ENCODE data around the gene INPP5A. TPM values are rescaled to one million over a fixed set of nuclear protein-coding genes. Genes with fewer than 3 reads are reported as not detected.

INPP5A gene
- total and polyA plus RNA-seq, 9 of the 15 experiments (the other 6 are each of a cell fraction or from before 2014, with no cell fraction given): 0.66 to 11.6 (median 7.7) TPM

- no peak for TF ChIP-seq CHD7 (IDR thresholded peaks at IDR 0.05; ENCODE audit: low read depth, low read length)
- TF ChIP-seq, protein P1, sequence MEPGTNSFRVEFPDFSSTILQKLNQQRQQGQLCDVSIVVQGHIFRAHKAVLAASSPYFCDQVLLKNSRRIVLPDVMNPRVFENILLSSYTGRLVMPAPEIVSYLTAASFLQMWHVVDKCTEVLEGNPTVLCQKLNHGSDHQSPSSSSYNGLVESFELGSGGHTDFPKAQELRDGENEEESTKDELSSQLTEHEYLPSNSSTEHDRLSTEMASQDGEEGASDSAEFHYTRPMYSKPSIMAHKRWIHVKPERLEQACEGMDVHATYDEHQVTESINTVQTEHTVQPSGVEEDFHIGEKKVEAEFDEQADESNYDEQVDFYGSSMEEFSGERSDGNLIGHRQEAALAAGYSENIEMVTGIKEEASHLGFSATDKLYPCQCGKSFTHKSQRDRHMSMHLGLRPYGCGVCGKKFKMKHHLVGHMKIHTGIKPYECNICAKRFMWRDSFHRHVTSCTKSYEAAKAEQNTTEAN (CRISPR knock-in tag; IDR thresholded peaks at IDR 0.05): no peak
- TF ChIP-seq ZNF3 (CRISPR knock-in tag; IDR thresholded peaks at IDR 0.05): no peak
- TF ChIP-seq SMARCA5 (IDR thresholded peaks at IDR 0.05): no peak; the same call in 1 of the 2 replicates
- TF ChIP-seq ATF2 (CRISPR knock-in tag; IDR thresholded peaks at IDR 0.05): no peak
- TF ChIP-seq NUFIP1 (IDR thresholded peaks at IDR 0.05; ENCODE audit: partially characterized antibody): no peak
- TF ChIP-seq ZNF589 (CRISPR knock-in tag; IDR thresholded peaks at IDR 0.05; ENCODE audit: low read depth): no peak
- no peak for TF ChIP-seq ZNF79 (CRISPR knock-in tag; IDR thresholded peaks at IDR 0.05; ENCODE audit: low read depth)
- no peak for TF ChIP-seq ZNF143 (CRISPR knock-in tag; IDR thresholded peaks at IDR 0.05)
- TF ChIP-seq TSC22D4 (tag; IDR thresholded peaks at IDR 0.05): no peak
- TF ChIP-seq GATA2 (CRISPR knock-in tag; IDR thresholded peaks at IDR 0.05): 0 out of 2 replicates have a peak, but pooled peaks have one; percentile 10
- no peak for TF ChIP-seq HNRNPK (IDR thresholded peaks at IDR 0.05; ENCODE audit: low read depth, low read length, poor library complexity, severe bottlenecking)
- peak; percentile 61; the same call in 1 of the 2 replicates for TF ChIP-seq CREM (IDR thresholded peaks at IDR 0.05; ENCODE audit: low read depth)
- TF ChIP-seq TOE1 (IDR thresholded peaks at IDR 0.05; ENCODE audit: borderline replicate concordance): no peak
- no peak for TF ChIP-seq TOE1 (CRISPR knock-in tag; IDR thresholded peaks at IDR 0.05; ENCODE audit: borderline replicate concordance, low read depth)
These were observed 17.5 kb downstream of the INPP5A start (continued) for GRCh38 chr10:132554991-132555647.

Measured in K562 (cell line).